Measurements from ENCODE around the gene TAF10. TPM values are rescaled to one million over a fixed set of nuclear protein-coding genes. Genes with fewer than 3 reads are reported as not detected.

The TAF10 gene
- total RNA-seq, 1 donor from 2014 or later = 15.3 TPM

DNA sequence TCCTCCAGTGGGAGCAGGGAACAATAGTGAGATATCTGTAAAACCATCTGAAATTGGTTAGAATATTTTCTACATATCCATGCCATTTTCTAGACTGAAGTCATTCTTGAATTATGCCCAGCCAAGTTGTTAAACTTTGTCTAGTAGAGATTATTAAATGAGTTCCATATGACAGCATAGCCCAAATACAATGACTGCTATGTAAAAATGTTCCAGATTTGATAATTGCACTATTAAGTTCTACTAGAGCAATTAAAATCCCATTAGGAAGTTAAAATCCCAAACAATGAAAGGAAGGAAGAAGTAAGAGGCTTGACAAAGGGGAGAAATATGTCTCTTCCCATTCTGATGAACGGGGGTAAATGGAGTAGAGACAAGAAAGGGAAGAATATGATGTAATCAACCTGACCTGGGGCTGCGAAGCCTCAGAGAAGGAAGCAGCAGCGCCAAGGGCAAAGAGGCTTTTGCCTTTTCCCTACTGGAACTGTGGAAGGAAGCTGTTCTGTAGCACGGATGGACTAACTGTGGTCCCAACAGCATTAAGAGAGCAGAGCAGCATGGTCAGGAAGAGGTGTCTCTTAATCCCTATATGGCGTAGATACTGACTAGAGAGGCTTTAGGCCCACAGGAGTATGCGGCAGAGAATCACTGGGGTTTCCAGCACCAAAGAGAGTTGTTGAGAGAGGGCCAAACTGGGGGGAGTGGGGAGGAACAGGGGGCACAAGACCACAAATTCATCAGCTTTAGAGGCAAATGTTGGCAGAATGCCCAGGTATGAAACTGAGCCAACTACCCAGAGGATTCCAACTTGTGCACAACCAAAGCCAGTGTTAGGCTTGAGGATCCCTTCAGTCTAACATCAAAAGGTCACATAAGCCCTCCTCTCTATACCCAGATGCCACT lies 35.3 kb downstream of the TAF10 start:
- peak; percentile 72 for DNase-seq

GRCh38 chr11:6574816-6575715 lies 37.0 kb downstream of the TAF10 start:
- DNase-seq = no peak

DNA sequence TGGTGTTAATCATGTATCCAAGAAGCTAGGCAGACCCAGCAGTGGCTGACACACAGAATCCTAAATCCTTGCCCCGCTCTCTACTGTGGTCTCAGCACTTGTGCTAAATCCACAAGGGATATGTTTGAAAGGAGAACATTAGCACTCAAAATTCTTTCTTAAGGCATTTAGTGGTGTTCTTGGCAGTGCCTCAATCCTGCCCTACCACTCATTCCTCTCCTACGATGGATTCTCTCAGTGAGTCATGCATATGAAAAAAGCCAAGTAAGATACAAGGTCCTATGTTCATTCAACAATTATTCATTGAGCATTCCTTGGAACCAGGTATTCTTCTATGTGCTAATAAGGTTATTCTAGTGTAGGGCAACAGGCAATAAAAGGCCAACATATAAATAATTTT lies 39.8 kb downstream of the TAF10 start:
- no peak for DNase-seq

GRCh38 chr11:6571434-6572008 lies 40.5 kb downstream of the TAF10 start:
- no peak for DNase-seq

- no peak for DNase-seq
Measured at GRCh38 chr11:6570691-6571427, 41.2 kb downstream of the TAF10 start.

GRCh38 chr11:6569706-6570105 lies 42.3 kb downstream of the TAF10 start:
- DNase-seq = no peak

DNA sequence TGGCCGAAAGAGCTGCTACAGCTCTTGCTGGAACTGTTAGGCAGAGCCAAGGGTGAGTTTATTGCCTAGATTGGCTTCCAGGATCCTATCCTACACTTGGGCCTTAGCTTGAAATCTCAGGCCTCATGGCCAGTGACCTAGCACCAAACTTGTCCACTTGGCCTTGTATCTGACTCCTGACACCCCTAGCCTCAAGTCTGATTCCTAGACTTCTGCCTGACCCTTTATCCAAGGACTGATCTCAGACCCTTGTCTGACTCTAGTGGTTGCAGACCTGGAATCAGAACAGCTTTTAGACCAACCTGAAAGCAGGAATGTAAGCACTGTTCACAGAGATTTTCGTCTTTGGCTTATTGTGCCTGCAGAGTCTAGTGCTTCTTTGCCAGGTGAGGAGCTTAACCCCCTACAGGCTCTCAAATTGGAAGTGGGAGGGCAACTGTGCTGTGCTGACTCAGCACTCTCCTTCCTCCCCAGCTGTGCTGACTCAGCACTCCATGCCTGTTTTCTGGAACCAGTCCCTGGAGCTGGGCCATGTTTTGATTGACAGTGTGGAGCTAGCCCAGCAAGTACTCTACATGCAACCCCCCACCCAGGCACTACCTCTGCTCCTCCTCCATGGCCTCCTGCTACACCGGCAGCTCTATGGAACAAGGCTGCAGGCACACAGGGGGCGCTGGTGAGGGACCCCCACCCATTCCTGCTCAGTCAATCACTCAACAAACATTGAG lies 43.7 kb downstream of the TAF10 start:
- no peak for DNase-seq

GRCh38 chr11:6567371-6567745 lies 44.7 kb downstream of the TAF10 start:
- DNase-seq = no peak

- DNase-seq = no peak
Measured at GRCh38 chr11:6566704-6567370, 45.2 kb downstream of the TAF10 start.

DNA sequence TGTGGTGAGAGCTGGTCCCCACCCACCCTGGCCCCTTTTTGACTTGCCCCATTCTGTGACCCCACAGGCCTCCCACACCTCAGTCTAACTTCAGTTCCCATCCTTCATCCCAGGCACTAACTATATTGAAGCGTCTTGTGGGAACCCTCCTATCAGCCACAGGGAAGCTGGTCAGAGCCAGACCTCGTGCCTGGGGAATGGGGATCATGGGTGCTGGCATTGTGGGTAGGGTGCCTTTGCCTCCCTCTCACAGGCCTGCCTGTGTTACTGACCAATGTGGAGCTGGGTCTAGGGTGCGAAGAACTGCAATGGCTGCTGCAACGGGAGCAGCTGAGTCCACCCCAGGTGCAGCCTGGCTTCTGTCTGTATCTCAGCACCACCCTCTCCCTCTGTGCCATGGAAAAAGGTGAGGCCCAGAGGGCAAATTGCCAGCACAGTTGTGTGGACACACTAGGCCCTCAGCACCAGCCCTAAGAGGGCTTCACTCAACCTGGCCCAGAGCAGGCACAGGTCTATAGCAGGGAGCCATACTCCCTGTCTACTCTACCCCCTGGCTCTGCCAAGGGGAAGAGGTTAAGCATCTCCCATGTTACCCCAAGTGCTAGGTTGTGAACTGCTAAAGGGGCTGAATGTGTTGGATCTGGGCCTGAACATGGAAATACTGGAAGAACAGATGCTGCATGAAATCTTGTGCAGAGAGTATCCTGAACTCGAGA lies 45.9 kb downstream of the TAF10 start:
- DNase-seq = no peak

- DNase-seq = no peak
Measured at GRCh38 chr11:6565325-6565724, 46.7 kb downstream of the TAF10 start.

DNA sequence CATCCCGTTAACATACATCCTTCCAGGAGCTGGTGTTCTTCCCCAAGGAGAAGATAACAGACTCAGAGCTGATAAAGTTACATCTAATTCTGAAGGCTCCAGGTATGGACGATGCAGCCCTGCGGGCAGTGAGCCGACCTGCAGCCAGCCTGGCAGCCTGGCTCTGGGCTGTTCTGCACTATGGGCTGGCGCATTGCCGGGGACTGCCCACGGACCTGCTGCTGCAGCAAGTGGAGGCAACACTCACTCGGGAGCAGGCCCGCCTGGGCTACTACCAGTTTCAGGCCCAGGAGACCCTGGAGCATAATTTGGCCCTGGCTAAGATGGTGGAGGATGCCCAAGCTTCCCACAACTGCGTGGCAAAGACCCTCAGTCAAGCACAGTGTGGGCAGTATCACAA lies 48.3 kb downstream of the TAF10 start:
- no peak for DNase-seq

DNA sequence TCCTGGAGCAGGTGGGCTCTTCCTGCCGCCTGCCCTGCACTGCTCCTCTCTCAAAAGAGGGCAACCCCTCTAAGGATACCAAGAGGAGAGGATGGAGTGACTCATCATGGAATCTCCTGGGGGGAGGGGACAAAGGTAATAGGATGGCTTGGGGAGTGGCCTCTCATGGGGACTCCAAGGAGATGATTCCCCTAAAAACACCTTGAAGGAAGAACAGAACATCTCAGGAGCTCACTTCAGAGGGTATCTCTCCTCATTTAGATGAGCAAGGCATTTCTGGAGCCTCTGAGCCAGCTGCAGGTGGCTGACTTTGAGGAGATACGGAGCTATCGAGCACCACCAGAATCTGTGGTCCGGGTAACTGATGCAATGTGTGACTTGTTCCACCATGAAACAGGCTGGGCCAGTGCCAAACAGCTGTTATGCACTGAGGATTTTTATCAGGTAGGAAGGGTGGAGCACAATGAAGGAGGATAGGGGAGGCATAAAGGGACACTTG lies 48.8 kb downstream of the TAF10 start:
- DNase-seq = no peak

DNA sequence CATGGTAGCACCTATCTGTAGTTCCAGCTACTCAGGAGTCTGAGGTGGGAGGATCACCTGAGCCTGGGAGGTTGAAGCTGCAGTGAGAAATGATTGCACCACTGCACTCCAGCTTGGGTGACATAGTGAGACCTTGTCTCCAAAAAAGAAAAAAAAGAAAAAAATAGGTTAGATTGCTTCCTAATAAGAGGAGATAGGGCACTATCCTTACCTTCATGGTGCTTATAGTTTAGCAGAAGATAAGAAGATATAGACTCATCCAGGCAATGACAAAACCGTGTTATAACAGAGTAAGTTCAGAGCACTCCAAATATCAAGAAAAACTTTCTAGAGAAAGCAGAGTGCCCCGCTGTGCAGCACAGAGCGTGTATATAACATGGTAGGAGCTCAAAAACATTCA lies 50.7 kb downstream of the TAF10 start:
- no peak for DNase-seq

Other genes with a start within 250 kb of the TAF10 start
- 8.1 TPM for gene SMPD1, start 221.7 kb downstream of the TAF10 start, total RNA-seq
- 266 TPM for gene APBB1, start 193.1 kb downstream of the TAF10 start, total RNA-seq
- 2.3 TPM for gene HPX, start 171.2 kb downstream of the TAF10 start, total RNA-seq
- 65.4 TPM for gene TRIM3, start 138.3 kb downstream of the TAF10 start, total RNA-seq
- gene ARFIP2, start 130.9 kb downstream of the TAF10 start, total RNA-seq = 25.3 TPM
- 26.7 TPM for gene TIMM10B, start 130.7 kb downstream of the TAF10 start, total RNA-seq
- gene DNHD1, start 114.9 kb downstream of the TAF10 start, total RNA-seq = 3.4 TPM
- gene RRP8, start 8.6 kb downstream of the TAF10 start, total RNA-seq = 17.5 TPM
- gene ILK, start 8.4 kb downstream of the TAF10 start, total RNA-seq = 44.9 TPM
- 7.3 TPM for gene TPP1, start 7.2 kb upstream of the TAF10 start, total RNA-seq
- 49.9 TPM for gene DCHS1, start 43.6 kb upstream of the TAF10 start, total RNA-seq
- gene MRPL17, start 71.1 kb upstream of the TAF10 start, total RNA-seq = 22.3 TPM
- 0.47 TPM for gene OR2AG2, start 159.8 kb upstream of the TAF10 start, total RNA-seq
- gene OR2AG1, start 170.8 kb upstream of the TAF10 start, total RNA-seq = not detected
- gene OR6A2, start 187.5 kb upstream of the TAF10 start, total RNA-seq = 0.47 TPM
- not detected for gene OR10A5, start 233.5 kb upstream of the TAF10 start, total RNA-seq

Data from occipital lobe (tissue), 2 donors.